GM19023 (cell line): ENCODE measurements around the gene KIF5C.
A peak's percentile ranks its signal among the peaks of the same experiment; 100 is the strongest.

Source experiments
- ATAC-seq: cut with Tn5 transposase; IDR thresholded peaks from one replicate; pipeline ENCODE4 v1.9.1; 2021; ENCODE audit warnings: mild to moderate bottlenecking, moderate library complexity; ENCODE audit not compliant: unreplicated experiment

Gene KIF5C

DNA sequence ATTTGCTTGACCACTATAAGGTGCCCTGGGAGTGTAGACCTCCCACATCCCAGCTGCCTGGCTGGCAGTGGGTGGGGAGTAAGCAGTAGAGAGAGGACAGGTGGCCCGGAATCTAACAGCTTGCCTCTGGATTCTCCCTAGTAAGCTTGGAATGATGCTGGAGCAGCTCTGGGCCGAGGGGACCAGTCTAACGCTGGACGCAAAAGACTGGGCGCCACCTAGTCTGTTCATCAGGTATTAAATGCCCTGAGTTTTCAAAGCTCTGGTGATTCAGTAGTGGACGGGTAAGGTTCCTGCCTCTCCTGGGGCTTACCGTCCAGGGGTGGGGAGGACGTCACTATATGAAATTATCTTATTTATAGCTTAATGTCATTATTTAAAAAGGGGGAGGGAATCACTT is 162.8 kb downstream of the KIF5C start:
- ATAC-seq: no peak

DNA sequence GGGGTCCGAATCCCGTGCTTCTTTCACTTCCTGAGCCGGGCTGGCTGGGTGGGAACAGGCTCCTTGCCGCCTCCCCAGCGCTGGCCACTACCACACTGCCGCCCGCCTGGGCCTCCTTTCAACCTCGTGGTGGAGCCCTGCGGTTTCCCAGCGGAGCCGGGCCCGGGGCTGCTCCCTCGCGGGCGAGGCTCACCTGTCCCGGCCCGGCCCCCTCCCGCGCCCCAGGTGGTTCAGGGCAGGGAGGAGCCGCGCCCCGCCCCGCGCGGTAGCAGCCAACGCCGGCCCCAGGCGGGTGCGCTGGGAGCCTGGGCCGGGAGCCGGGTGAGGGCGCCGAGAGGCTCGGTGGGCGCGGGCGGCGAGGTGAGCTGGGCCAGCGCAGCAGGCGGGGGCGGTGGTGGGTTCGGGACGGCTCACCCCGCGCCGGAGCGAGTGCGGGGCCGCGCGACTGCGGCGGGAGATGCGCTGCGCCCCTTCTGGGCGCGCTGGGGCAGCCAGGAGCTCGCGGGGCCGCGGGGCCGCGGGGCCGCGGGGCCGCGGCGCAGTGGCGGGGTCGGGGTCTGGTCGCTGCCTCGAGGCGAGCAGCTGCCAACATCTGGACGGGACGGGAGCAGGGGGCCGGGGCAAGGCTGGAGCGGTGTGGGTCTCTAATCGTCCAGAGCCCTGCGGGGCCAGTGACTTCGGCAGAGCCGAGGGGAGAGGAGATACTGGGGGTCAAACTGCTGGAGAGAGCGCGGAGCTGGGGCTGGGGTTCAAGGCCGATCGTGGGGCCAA is 163.6 kb downstream of the KIF5C start, which contains the start of gene LYPD6B:
LYPD6B (plus strand) TSS at position 258 of the 771 bp plus-strand sequence. CDS start 92,250 bp downstream, outside the sequence.
- ATAC-seq: peak; percentile 57

DNA sequence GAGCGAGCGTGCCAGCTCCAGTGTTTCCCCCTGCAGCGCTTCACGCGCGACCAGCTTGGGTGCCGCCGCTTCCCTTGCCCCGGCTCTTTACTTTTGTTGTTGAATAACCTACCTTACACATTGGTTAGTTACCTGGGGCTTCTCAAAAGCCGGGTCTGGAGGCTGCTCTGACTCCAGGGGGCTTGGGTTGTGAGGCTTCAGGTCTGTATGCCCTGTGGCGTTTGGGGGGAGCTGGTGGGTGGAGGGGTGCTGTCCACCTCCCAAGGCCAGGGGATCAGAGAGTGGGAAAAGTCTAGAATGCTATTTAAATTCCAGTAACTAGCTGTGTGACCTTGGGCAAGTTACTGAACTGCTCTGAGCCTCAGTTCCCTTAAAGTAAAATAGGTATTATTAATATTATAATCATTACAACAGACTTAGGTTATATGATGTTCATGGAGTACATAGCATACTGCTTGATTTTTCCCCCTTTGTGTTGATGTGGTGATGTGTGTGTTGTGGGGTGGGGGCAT is 164.2 kb downstream of the KIF5C start:
- no peak for ATAC-seq

DNA sequence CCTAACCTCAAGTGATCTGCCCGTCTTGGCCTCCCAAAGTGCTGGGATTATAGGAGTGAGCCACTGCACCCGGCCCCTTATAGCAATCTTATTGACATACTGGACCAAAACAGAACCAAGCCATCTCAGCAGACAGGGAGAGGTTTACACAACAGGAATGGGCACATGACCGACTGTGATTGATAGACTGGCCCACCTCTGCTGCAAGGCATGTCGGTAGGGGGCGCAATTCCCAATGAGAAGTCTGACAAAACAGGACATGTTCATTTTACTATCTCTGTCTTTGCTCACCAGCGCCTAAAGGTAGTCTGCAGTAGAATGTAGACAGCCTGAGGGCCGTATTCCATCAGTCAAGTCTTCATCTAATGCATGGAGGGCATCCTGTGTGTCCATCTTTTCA is 165.4 kb downstream of the KIF5C start:
- ATAC-seq: peak; percentile 40

DNA sequence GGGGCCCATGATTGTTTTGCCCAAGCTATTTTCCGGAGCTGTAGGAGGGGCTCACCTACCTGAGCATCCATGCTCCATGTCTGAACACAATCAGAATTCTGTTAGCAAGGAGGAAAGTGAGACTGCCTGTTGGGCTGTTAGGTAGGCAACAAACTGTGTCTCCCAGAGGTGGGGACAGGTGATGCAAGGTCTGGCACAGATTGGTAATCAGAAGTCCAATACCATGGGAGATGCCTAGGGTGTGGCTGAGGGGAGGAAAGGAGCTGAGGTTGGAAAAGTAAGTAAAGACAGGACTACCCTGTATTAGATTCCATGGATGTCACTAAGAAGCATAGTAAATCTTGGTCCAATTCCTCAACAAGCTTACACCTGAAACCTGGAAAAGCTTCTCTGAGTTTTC is 166.5 kb downstream of the KIF5C start:
- ATAC-seq: no peak

DNA sequence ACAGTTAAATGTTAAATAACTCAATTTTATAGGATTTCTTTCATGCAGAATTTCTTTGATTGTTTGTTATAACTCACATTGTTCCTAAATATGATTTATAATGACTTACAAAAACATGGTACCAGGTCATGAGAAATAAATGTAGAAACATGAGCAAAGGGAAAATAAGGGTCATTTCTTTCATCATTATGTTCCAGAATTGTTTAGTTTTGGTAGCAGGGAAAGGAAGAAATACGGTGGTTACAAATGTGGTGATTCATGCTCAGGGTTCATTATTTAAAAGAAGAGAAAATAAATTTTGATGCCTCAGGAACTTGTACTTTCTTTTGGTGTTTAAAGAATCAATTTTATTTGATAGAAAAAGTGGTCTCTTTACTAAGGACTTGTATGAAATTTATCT is 167.9 kb downstream of the KIF5C start:
- no peak for ATAC-seq

DNA sequence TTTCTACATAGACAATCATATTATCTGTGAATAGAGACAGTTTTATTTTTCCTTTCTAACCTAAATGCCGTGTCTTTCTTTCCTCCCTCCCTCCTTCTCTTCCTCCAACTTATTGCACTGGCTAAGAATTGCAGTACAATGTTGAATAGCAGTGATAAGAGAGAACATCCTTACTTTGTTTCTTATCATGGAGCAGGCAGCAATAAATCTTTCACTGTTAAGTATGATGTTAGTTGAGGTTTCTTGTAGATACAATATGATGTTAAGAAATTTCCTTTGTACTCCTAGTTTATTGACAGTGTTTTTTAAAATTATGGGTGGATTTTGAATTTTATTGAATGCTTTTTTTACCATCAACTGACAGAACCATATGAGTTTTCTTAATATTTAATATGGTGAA is 169.5 kb downstream of the KIF5C start:
- ATAC-seq: no peak

DNA sequence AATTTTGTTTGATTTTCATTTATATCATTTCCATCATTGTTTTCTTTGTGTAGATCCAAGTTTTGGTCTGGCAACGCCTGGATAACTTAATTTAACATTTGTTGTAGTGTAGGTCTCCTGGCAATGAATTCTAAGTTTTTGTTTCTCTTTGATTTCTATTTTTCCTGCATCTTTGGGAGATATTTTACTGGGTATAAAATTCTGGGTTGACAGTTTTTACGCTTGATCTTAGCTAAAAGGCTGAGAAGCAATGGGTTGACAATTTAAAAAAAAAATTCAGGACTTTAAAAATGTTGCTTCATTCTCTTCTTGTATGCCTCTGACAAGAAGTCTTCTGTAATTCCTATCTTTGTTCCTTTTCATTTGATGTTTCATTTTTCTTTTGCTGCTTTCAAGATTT is 172.1 kb downstream of the KIF5C start:
- ATAC-seq: no peak

DNA sequence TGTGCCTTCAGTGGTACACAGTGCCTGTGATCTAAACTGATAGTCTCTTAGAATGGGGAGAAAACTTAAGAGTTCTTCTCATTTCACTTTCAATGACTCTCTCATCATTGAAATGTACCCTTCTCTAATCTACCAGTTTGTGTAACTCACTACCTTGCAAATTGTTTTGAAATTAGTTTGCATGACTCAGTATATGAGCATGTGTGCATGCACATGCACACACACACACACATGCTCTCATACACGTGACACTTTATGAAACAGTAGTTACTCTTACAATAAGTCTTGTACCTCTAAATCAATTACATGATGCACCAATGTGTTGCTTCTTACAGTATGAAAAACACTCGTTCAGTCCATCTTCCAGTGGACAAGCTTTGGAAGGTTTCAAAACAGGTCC is 174.1 kb downstream of the KIF5C start:
- no peak for ATAC-seq

DNA sequence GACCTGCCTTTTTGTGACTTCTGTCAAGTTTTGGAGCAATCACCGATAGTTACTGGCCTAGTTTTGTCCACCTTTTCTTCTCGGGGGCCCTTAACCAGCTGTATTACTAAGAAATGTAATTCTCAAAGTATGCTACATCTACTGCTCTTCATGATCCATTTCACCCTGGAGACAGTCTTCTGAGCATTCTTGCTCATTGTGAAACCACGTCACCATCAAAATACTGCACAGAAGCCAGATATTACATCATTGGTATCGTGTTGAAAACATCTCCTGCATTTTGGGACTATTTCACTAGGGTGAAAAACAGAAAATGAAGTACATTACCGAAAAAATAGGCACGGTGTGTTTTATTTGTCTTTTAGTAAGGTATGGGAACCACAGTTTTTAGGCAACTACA is 175.2 kb downstream of the KIF5C start:
- peak; percentile 84 for ATAC-seq

DNA sequence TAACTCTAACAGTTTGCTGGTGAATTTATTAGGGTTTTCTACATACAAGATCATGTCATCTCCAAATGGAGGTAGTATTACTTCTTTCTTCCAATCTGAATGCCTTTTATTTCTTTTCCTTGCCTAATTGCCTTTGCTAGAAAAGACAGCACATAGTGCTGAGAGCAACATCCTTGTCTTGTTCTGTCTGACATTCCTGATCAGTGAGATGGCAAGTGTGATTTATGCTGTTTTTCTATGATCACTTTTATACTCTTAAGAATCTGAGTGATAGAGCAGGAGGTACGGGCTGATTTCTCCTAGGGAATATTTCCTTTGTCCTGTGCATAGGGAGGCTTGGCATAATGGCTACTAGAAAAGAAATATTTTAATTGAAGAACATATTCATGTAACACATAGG is 180.7 kb downstream of the KIF5C start:
- ATAC-seq: no peak

DNA sequence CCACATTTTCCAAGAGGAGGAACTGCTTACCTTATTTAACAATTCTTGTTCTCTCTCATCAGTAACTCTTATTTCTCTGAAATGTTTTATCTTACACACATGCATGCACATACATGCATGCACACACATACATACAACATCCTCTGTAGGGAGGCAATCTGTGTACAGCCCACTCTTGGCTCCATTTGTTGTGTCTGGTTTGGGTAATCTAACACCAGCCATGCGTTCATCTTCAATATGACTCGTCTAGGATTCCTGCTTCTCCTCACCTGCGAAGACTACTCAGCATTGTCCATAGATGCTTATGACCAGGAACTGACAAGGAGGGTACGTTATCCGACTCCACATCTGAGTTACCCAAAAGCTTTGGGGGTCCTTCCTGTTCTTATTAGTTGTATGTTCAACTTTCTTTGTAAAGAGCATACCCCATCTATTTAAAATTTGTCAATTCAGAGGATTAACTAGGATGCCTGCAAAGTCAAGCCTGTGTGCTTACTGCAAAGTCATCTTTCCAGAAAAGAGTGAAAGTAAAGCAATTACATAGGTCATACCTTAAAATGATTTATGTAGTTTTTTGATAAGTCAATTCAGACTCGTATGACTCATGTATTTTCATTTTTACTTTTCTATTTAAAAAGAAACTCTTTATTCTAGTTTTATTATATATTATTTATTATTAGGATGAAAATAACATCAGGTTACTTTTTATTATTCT is 181.7 kb downstream of the KIF5C start:
- no peak for ATAC-seq

DNA sequence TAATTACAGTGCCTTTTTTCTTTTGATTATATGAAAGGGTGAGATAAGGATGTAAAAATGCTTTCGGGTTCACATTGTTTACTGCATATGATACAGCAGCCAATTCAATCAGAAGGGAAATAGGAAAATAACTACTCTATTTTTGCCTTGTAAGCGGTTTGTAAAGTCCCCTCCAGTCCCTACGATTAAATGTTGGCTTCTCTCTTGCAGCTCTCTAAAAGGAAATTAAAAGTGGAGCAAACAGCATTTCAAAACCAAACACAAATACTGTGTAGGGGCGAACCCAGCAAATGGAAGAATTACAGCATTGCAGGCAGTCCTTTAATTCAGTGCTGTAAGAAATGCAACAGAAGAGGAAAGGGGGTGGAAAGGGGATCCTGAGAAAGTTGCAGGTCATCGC is 182.4 kb downstream of the KIF5C start:
- no peak for ATAC-seq

DNA sequence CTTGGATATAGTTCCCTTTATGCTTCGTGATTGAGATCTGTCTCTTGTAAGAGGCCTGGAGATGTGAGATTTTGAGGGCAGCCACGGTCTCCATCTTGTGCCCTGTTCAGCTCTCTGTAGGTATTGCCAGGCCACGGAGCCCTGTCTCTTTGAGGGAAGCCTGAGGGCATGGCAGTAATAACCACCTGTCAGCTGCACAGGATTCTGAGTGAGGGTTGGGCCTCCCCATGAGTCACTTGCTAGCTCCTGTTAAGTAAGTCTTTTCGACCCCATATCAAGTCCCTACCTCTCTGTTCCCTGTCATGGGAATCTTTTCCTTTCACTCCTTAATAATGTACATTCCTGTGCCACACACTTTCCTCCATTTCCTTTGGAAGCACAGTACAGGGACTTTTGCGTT is 183.9 kb downstream of the KIF5C start:
- ATAC-seq: no peak

DNA sequence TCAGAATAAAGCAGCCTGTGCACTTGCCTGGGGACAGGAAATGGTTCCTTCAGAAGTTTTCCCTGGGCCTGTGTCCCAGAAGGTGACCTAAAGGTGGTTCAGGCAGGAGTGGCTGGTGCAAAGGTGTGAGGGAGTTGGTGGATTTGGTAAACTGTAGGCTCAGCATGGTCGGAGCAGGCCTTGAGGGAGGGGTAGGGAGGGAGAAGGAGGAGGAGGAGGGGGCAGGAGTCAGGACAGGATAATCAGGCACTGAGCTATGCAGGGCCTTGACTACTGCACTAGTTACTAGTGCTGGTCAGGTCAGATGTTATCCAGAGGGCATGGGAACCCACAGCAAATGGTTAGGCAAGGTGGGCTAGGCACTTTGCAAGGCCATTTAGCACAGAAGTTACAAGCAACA is 184.8 kb downstream of the KIF5C start:
- no peak for ATAC-seq

DNA sequence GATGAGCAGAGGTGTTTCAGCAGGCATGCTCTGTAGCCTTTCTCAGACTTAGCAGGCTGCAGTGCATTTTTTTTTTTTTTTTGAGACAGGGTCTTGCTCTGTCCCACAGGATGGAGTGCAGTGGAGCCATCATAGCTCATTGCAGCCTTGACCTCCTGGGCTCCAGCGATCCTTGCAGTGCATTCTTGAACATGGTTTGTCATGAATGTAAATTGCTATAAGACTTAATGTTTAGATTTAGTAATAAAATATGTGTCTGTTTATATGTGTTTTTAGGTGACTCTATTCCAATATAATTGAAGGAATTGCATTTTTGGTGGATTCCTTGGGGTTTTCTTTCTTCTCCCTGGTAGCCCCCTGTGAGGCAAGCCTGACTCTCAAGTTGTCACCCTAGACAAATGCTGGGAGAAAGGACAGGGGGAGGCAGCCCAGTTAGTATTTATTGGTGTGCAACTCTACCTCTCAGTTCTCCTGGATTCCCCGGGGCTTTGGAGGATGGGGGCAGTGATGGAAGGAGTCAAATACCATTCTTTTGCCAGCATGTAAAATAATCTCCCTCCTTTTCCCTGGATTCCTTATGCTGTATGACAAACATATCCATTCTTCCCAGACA is 186.2 kb downstream of the KIF5C start:
- no peak for ATAC-seq

DNA sequence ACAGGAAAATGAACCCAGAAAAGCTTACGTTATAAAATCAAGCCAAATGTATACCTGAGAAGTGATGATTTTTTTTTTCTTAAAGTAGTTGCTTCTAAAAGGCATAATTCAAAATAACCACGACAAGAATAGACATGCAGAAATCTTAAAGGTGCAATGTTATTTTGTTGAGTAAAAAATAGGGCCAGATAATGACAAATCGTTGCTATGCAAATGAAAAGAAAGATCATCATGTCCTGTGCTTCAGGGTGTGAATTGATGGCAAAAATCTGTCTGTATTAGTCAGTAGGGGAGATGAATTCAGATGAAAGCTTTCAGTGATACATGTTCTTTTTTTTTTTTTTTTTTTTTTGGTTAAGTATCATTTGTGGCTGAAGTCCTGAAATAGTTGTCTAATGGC is 187.5 kb downstream of the KIF5C start:
- ATAC-seq: no peak

DNA sequence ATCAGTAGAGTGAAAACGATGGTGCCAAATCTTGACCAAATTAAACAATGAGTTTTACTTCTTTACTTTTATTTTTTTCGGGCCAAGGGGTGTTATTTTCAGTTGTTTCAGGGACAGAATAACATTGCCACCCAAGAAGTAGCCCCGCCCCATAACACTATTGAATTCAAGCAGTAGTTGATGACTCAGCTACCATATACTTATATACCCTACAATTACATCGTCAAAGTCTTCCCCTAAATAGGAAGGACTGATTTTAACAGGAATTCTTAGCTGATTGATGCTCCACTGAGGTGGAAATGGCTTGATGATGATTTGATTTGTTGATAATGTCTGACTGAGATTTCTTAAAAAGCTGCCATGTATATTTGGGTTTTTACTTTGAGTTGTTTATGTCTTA is 188.2 kb downstream of the KIF5C start:
- no peak for ATAC-seq

DNA sequence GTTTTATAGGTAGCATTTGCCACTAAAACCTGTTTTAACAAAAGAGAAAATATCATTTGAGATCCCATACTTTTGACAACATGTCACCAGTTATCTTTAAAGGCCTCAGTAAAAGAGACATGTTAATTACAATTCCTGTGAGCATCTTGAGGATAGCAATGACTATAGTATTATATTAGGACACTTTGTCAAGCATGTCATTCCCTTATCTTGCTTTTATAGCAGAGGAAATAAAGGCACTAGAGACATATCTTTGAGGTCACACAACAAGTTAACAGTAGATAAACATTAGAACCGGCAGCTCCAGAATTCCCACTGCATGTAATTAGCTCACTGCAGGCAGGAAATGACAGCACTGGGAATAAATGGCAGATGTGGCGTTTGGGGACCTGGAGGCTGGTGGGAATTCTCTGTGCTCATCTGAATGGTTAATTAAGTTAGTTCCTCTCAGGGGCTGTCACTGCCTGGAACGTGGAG is 189.4 kb downstream of the KIF5C start:
- ATAC-seq: no peak

DNA sequence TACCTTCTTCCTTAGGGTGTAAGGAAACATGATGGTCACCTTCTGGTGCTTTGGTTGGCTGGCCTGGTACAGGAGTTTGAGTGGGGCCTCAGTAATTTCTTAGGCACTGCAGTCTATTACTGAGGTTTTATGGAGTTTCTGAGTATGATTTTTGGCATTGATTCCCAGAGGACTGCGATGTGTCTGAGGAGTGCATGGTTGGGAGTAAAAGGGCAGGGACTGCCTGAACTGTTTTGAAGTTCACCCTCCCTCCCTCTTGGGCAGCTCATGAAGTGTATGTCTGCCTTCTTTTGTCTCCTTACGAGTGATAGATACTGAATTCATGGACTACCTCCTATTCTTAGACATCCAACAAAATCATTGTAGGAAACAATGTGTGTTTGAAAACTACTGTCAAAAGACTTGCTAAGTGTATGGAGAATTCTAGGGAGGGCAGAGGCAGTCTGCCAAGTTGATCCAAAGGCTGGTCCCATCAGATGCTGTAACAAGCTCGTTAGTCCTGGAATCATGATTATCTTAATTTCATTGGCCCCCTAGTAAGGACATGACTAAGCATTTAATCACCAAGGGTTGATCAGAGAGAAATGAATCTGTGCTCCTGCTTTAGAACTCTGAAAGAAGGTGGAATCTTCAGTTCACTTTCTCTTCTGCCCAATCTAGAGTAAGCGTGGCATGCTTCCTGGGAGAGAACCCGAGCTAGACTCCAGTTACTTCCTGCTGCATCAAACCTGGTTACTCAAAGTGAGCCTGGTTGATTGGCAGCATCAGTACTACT is 190.0 kb downstream of the KIF5C start:
- no peak for ATAC-seq
